SK-N-SH (cell line): ENCODE results near the gene MNT. TPM values are rescaled to one million over a fixed set of nuclear protein-coding genes. Genes with fewer than 3 reads are reported as not detected.

ENCODE experiments used
- CHD2 ChIP-seq: fragments of 150-350 bp; IDR thresholded peaks from 2 replicates; pipeline ENCODE4 v1.6.1; 2018; ENCODE audit warnings: low read length; ENCODE audit not compliant: partially characterized antibody
- ELF1 ChIP-seq: IDR thresholded peaks from 2 replicates; pipeline ENCODE4 v1.4.0; 2012
- EP300 ChIP-seq, 2 experiments: IDR thresholded peaks; 2 replicates each; pipeline versions ENCODE4 v1.4.0 to v1.6.1; 2012; ENCODE audit warnings: borderline replicate concordance in 1 of 2, low read depth in 1 of 2, low read length in 1 of 2
- EZH2phosphoT487 ChIP-seq: fragments of 200-600 bp; sonication (generic); IDR thresholded peaks from 2 replicates; pipeline ENCODE4 v1.6.1; 2017; ENCODE audit warnings: low read depth, mixed run types, mild to moderate bottlenecking, antibody characterized with exemption, moderate library complexity, borderline replicate concordance
- FOXJ3 ChIP-seq: sonication (generic); formaldehyde crosslinking; IDR thresholded peaks from 2 replicates; pipeline ENCODE4 v1.5.1; 2020; ENCODE audit warnings: mild to moderate bottlenecking, missing genetic modification reagents
- FOXM1 ChIP-seq: IDR thresholded peaks from 2 replicates; pipeline ENCODE4 v1.4.0; 2012; ENCODE audit warnings: low read depth, mild to moderate bottlenecking
- MEF2A ChIP-seq: IDR thresholded peaks from 2 replicates; pipeline ENCODE4 v1.4.0; 2012; ENCODE audit warnings: low read depth, borderline replicate concordance
- MXI1 ChIP-seq: IDR thresholded peaks from 2 replicates; pipeline ENCODE4 v1.6.1; 2012; ENCODE audit warnings: mild to moderate bottlenecking, low read depth, low read length, improper control_type of control experiment
- NRF1 ChIP-seq: IDR thresholded peaks from 2 replicates; pipeline ENCODE4 v1.6.1; 2012; ENCODE audit warnings: low read depth, mild to moderate bottlenecking, low read length
- POLR2AphosphoS5 ChIP-seq: IDR thresholded peaks from 2 replicates; pipeline ENCODE4 v1.6.1; 2012; ENCODE audit warnings: low read depth, low read length
- RAD21 ChIP-seq: IDR thresholded peaks from 2 replicates; pipeline ENCODE4 v1.6.1; 2012; ENCODE audit warnings: mild to moderate bottlenecking, low read length
- RCOR1 ChIP-seq: fragments of 150-350 bp; IDR thresholded peaks from 2 replicates; pipeline ENCODE4 v1.6.1; 2017; ENCODE audit warnings: antibody characterized with exemption, low read length
- SIN3A ChIP-seq: IDR thresholded peaks from 2 replicates; pipeline ENCODE4 v1.6.1; 2012; ENCODE audit warnings: low read depth, mild to moderate bottlenecking, low read length, moderate library complexity, borderline replicate concordance
- SMC3 ChIP-seq: IDR thresholded peaks from 2 replicates; pipeline ENCODE4 v1.6.1; 2012; ENCODE audit warnings: low read depth, low read length, improper control_type of control experiment
- TAF1 ChIP-seq: IDR thresholded peaks from 2 replicates; pipeline ENCODE4 v1.6.1; 2012; ENCODE audit warnings: low read depth, mild to moderate bottlenecking, low read length, moderate library complexity, borderline replicate concordance
- TCF12 ChIP-seq: IDR thresholded peaks from 2 replicates; pipeline ENCODE4 v1.4.0; 2012
- TEAD4 ChIP-seq: IDR thresholded peaks from 2 replicates; pipeline ENCODE4 v1.4.0; 2012; ENCODE audit warnings: mild to moderate bottlenecking, borderline replicate concordance; ENCODE audit not compliant: insufficient read depth
- polyA plus RNA-seq, 3 experiments: library from polyadenylated mRNA; depleted of rRNA; stranded (reverse); fragments of >200 nt; gene quantifications; 2 replicates each; pipeline ENCODE4 v1.2.3, GENCODE V29; 2012
- TF ChIP-seq, protein P1 (sequence below): IDR thresholded peaks from 2 replicates; pipeline ENCODE4 v1.4.0; 2012; ENCODE audit warnings: low read depth
- TF ChIP-seq, protein P2 (sequence below): fragments of 200-600 bp; sonication (generic); IDR thresholded peaks from 2 replicates; pipeline ENCODE4 v1.6.1; 2017; ENCODE audit warnings: antibody characterized with exemption, mild to moderate bottlenecking, moderate library complexity
- TF ChIP-seq, protein P3 (sequence below): IDR thresholded peaks from 2 replicates; pipeline ENCODE4 v1.4.0; 2012; ENCODE audit warnings: low read depth, borderline replicate concordance

MNT gene
- polyA plus RNA-seq, 1 of the 3 experiments (the other 2 are of a cell fraction) = 7.1 TPM

DNA sequence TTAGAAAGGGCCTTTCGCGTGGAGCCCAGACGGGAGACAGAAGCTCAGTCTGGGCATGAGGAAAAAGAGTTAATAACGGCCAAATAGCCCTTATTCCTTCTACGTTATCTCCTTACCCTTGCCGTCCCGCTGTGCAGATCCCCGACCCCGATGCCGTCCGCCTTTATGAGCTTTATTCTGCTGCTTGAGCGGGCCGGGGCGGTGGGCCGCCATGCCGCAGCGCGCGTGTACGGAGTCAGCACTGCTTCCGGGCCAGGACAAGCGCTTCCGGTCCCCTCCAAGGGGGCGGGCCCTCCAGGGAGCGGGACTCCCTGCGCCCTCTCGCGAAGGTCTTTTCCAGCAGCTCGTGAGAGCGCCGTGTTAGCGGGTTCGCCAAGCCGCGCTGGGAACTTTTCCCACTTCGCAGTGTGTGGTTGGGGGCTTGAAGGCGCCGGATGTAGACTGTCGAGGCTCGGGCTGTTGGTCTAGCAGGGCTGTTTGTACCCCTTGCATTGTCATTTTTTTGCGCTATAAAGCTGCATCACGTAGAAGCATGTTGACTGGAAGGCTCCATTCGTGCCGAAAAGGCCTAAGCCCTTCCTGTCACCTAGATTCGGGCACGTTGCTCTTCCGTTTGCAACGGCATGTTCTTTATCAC is 64.5 kb downstream of the MNT start, which contains the start of gene TSR1 (continued):
- no peak for TF ChIP-seq EZH2phosphoT487
- TF ChIP-seq, protein P1, sequence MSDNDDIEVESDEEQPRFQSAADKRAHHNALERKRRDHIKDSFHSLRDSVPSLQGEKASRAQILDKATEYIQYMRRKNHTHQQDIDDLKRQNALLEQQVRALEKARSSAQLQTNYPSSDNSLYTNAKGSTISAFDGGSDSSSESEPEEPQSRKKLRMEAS = peak; percentile 99
- TF ChIP-seq RAD21 = no peak
- peak; percentile 62 for TF ChIP-seq ELF1
- TF ChIP-seq, protein P2, sequence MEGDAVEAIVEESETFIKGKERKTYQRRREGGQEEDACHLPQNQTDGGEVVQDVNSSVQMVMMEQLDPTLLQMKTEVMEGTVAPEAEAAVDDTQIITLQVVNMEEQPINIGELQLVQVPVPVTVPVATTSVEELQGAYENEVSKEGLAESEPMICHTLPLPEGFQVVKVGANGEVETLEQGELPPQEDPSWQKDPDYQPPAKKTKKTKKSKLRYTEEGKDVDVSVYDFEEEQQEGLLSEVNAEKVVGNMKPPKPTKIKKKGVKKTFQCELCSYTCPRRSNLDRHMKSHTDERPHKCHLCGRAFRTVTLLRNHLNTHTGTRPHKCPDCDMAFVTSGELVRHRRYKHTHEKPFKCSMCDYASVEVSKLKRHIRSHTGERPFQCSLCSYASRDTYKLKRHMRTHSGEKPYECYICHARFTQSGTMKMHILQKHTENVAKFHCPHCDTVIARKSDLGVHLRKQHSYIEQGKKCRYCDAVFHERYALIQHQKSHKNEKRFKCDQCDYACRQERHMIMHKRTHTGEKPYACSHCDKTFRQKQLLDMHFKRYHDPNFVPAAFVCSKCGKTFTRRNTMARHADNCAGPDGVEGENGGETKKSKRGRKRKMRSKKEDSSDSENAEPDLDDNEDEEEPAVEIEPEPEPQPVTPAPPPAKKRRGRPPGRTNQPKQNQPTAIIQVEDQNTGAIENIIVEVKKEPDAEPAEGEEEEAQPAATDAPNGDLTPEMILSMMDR = peak; percentile 27; the same call in 1 of the 2 replicates
- TF ChIP-seq, protein P3, sequence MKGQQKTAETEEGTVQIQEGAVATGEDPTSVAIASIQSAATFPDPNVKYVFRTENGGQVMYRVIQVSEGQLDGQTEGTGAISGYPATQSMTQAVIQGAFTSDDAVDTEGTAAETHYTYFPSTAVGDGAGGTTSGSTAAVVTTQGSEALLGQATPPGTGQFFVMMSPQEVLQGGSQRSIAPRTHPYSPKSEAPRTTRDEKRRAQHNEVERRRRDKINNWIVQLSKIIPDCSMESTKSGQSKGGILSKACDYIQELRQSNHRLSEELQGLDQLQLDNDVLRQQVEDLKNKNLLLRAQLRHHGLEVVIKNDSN = 0 out of 2 replicates have a peak, but pooled peaks have one; percentile 11
- no peak for TF ChIP-seq TEAD4
- TF ChIP-seq NRF1 = no peak
- no peak; the same call in 1 of the 2 replicates for TF ChIP-seq SMC3
- TF ChIP-seq POLR2AphosphoS5 = peak; percentile 96
- peak; percentile 97 for TF ChIP-seq CHD2
- peak; percentile 92 for TF ChIP-seq TAF1
- TF ChIP-seq MEF2A = no peak
- peak; percentile 27; the same call in 1 of the 2 replicates for TF ChIP-seq FOXJ3 (CRISPR knock-in tag)
- no peak for TF ChIP-seq FOXM1
- TF ChIP-seq SIN3A = peak; percentile 87; the same call in 1 of the 2 replicates
- no peak for TF ChIP-seq TCF12
- TF ChIP-seq EP300 (IDR thresholded peaks at IDR 0.05; ENCODE audit: borderline replicate concordance in 1 of 2, low read depth in 1 of 2, low read length in 1 of 2) = no peak
- no peak; the same call in 1 of the 2 replicates for TF ChIP-seq RCOR1
- peak; percentile 96 for TF ChIP-seq MXI1
